Body of pancreas (tissue), 4 donors: ENCODE results near the gene SF3B5.

Experiments
- CTCF ChIP-seq, 7 experiments: fragments of 450-650 bp in 4 of 7; fragments of 200-600 bp in 3 of 7; sonication (generic) in 3 of 7; IDR thresholded peaks; one replicate each; pipeline ENCODE4 v1.5.1; 2016 to 2019; ENCODE audit warnings: antibody characterized with exemption in 7 of 7
- POLR2A ChIP-seq, 3 donors: fragments of 450-650 bp; IDR thresholded peaks; one replicate each; pipeline ENCODE4 v1.6.1; 2016; ENCODE audit warnings: antibody characterized with exemption in 3 of 3, mild to moderate bottlenecking in 2 of 3

GRCh38 chr6:144087789-144088426 lies 7.5 kb downstream of the SF3B5 start:
- TF ChIP-seq CTCF (IDR thresholded peaks at IDR 0.05): no peak
- no peak for TF ChIP-seq POLR2A (IDR thresholded peaks at IDR 0.05)
